K562 (cell line): Measurements from ENCODE around the gene CHD3. TPM values are rescaled to one million over a fixed set of nuclear protein-coding genes. Genes with fewer than 3 reads are reported as not detected.

Experiments used
- ATAC-seq: fragments of 200-7000 bp; cut with Tn5 transposase; 3 replicates; pipeline ENCODE4 v1.9.1; 2020; ENCODE audit warnings: moderate library complexity
- BruUV-seq: library from RNA; stranded (reverse); fragments of 400-500 nt; replicated peaks from 2 replicates; lab custom pipeline; 2021; lab: Mats Ljungman, UMichigan
- CTCF ChIA-PET: fragments of 300-600 bp; formaldehyde crosslinking; extraction: SDS; loops from one replicate; lab custom pipeline; 2021; ENCODE audit warnings: low intra/inter-chr PET ratio; lab: Yijun Ruan, JAX
- POLR2A ChIA-PET: fragments of 300-600, 350-650 bp; sonication (Branson Sonifier 250); formaldehyde crosslinking; extraction: SDS; loops from one replicate; lab custom pipeline; 2021; ENCODE audit warnings: antibody characterized with exemption, inconsistent platforms; lab: Yijun Ruan, JAX
- DNase-seq, 4 experiments: peaks; one replicate each; pipeline versions ENCODE4 v3.0.0 to v3.0.0-alpha.2; 2011 to 2018; ENCODE audit warnings: low spot score in 3 of 4, mixed read lengths in 3 of 4; ENCODE audit errors: extremely low read depth in 1 of 4
- FAIRE-seq: peaks from 2 replicates; lab custom pipeline; 2011; peaks lifted over from hg19 to GRCh38; lab: Jason Lieb, UNC
- H2AFZ ChIP-seq: 2 replicates; pipeline ENCODE4 v1.6.0; 2011; ENCODE audit warnings: low read depth, low read length, control low read depth, inconsistent platforms
- H3K27ac ChIP-seq: fragments of 200-600 bp; 3 replicates; pipeline ENCODE4 v1.8.0; 2011; ENCODE audit warnings: low read depth, mild to moderate bottlenecking, control low read depth, inconsistent platforms, low read length, moderate library complexity, mixed read lengths; ENCODE audit errors: extremely low read depth
- H3K27me3 ChIP-seq, 2 experiments: fragments of 300-600 bp in 1 of 2; 2 replicates in 1 of 2; 3 replicates in 1 of 2; pipeline versions ENCODE4 v1.6.0 to v1.8.0; 2011; ENCODE audit warnings: inconsistent platforms in 2 of 2, low read length in 2 of 2, mild to moderate bottlenecking in 1 of 2, mixed read lengths in 1 of 2, moderate library complexity in 1 of 2; ENCODE audit not compliant: control insufficient read depth in 2 of 2, insufficient read depth in 2 of 2
- H3K36me3 ChIP-seq: fragments of 300-600 bp; 3 replicates; pipeline ENCODE4 v1.8.0; 2011; ENCODE audit warnings: mild to moderate bottlenecking, low read length, inconsistent platforms; ENCODE audit not compliant: control insufficient read depth, insufficient read depth
- H3K4me1 ChIP-seq, 2 experiments: fragments of 200-600 bp in 1 of 2; replicated peaks in 1 of 2; 2 replicates in 1 of 2; 3 replicates in 1 of 2; pipeline versions ENCODE4 v1.5.1 to v1.8.0; 2011; ENCODE audit warnings: inconsistent platforms in 2 of 2, low read length in 2 of 2, mild to moderate bottlenecking in 1 of 2, mixed read lengths in 1 of 2, moderate library complexity in 1 of 2; ENCODE audit not compliant: control insufficient read depth in 2 of 2, insufficient read depth in 2 of 2
- H3K4me2 ChIP-seq: 2 replicates; pipeline ENCODE4 v1.6.1; 2011; ENCODE audit warnings: low read length, control low read depth, inconsistent platforms, mixed read lengths; ENCODE audit not compliant: insufficient read depth
- H3K4me3 ChIP-seq: fragments of 200-600 bp; sonication (generic), shearing (Covaris generic); 2 replicates; pipeline ENCODE4 v1.5.1; 2016; ENCODE audit warnings: control low read depth, inconsistent platforms
- H3K79me2 ChIP-seq: fragments of 200-600 bp; 3 replicates; pipeline ENCODE4 v1.8.0; 2011; ENCODE audit warnings: low read length, inconsistent platforms; ENCODE audit not compliant: control insufficient read depth, insufficient read depth
- H3K9ac ChIP-seq, 2 experiments: 2 replicates each; pipeline versions ENCODE4 v1.6.0 to v1.6.1; 2011; ENCODE audit warnings: low read depth in 2 of 2, low read length in 2 of 2, control low read depth in 1 of 2, inconsistent platforms in 1 of 2, mild to moderate bottlenecking in 1 of 2, mixed read lengths in 1 of 2; ENCODE audit not compliant: insufficient read depth in 1 of 2
- H3K9me1 ChIP-seq: one replicate; pipeline ENCODE4 v1.6.0; 2011; ENCODE audit warnings: inconsistent platforms, mild to moderate bottlenecking, low read length, moderate library complexity; ENCODE audit not compliant: control insufficient read depth, insufficient read depth
- H3K9me3 ChIP-seq: replicated peaks from 2 replicates; pipeline ENCODE4 v1.5.1; 2011; ENCODE audit warnings: low read depth, low read length, inconsistent platforms; ENCODE audit not compliant: control insufficient read depth, insufficient read depth
- H4K20me1 ChIP-seq: replicated peaks from 2 replicates; pipeline ENCODE4 v1.6.1; 2011; ENCODE audit warnings: low read length, inconsistent platforms, mixed read lengths; ENCODE audit not compliant: control insufficient read depth, insufficient read depth
- CREM ChIP-seq: IDR thresholded peaks from 2 replicates; pipeline ENCODE4 v1.6.1; 2014; ENCODE audit warnings: antibody characterized with exemption, low read depth
- ETV5 ChIP-seq: sonication (generic); formaldehyde crosslinking; IDR thresholded peaks from 2 replicates; pipeline ENCODE4 v1.4.0; 2020; ENCODE audit warnings: low read depth, mild to moderate bottlenecking, missing genetic modification reagents
- HMGN3 ChIP-seq: IDR thresholded peaks from 2 replicates; pipeline ENCODE4 v1.6.1; 2011; ENCODE audit warnings: borderline replicate concordance, low read depth, mild to moderate bottlenecking, mixed read lengths, low read length; ENCODE audit not compliant: insufficient read length; ENCODE audit errors: extremely low read depth
- MED1 ChIP-seq: sonication (generic); formaldehyde crosslinking; IDR thresholded peaks from 2 replicates; pipeline ENCODE4 v1.8.1; 2023; ENCODE audit warnings: missing genetic modification reagents, borderline replicate concordance
- NR2F6 ChIP-seq: fragments of 450-650 bp; formaldehyde crosslinking; IDR thresholded peaks from 2 replicates; pipeline ENCODE4 v1.4.0; 2020; ENCODE audit warnings: mild to moderate bottlenecking
- PYGO2 ChIP-seq: fragments of 450-650 bp; IDR thresholded peaks from 2 replicates; pipeline ENCODE4 v1.6.1; 2016; ENCODE audit warnings: mild to moderate bottlenecking, missing genetic modification characterization, moderate library complexity, missing compliant biosample characterization
- SNAPC5 ChIP-seq: fragments of 250-450 bp; sonication (Bioruptor Pico); IDR thresholded peaks from 2 replicates; pipeline ENCODE4 v1.8.0; 2021; ENCODE audit warnings: moderate library complexity, mild to moderate bottlenecking, inconsistent platforms
- THRB ChIP-seq: fragments of 450-650 bp; formaldehyde crosslinking; conservative IDR thresholded peaks from 2 replicates; pipeline ENCODE4 v1.4.0; 2022; ENCODE audit warnings: mild to moderate bottlenecking, missing genetic modification characterization
- ZNF174 ChIP-seq: fragments of 250-450 bp; sonication (Bioruptor Pico); IDR thresholded peaks from 2 replicates; pipeline ENCODE4 v1.4.0; 2020; ENCODE audit warnings: mild to moderate bottlenecking
- ZNF175 ChIP-seq: fragments of 200-800 bp; sonication (Bioruptor generic); IDR thresholded peaks from 2 replicates; pipeline ENCODE4 v1.6.1; 2016; ENCODE audit warnings: low read depth, mild to moderate bottlenecking, missing genetic modification characterization, missing compliant biosample characterization
- ZNF280B ChIP-seq: fragments of 250-450 bp; sonication (Bioruptor Pico); IDR thresholded peaks from 2 replicates; pipeline ENCODE4 v1.5.1; 2021; ENCODE audit warnings: mild to moderate bottlenecking
- ZNF512 ChIP-seq: IDR thresholded peaks from 2 replicates; pipeline ENCODE4 v1.6.1; 2016; ENCODE audit warnings: missing genetic modification characterization, missing compliant biosample characterization
- ZNF518B ChIP-seq: fragments of 250-450 bp; sonication (Bioruptor Pico); IDR thresholded peaks from 2 replicates; pipeline ENCODE4 v1.5.0; 2021; ENCODE audit warnings: mild to moderate bottlenecking, moderate library complexity
- ZNF699 ChIP-seq: fragments of 250-450 bp; sonication (Bioruptor Pico); IDR thresholded peaks from 2 replicates; pipeline ENCODE4 v1.8.0; 2021; ENCODE audit warnings: mild to moderate bottlenecking, moderate library complexity; ENCODE audit not compliant: insufficient replicate concordance
- WGBS: fragments of 100-300 bp; shearing (Covaris generic); methylation state at CpG from one replicate; pipeline ENCODE4 v1.1.6; 2016; ENCODE audit warnings: low coverage, mixed read lengths; ENCODE audit not compliant: insufficient coverage; ENCODE audit errors: missing lambda C conversion rate; 5-methylcytosine and 5-hydroxymethylcytosine counted together
- in situ Hi-C: fragments of 300-500 bp; cut with MboI; formaldehyde crosslinking; loops from 4 replicates; pipeline ENCODE4 v1.15.0; 2018; ENCODE audit warnings: inconsistent platforms, mixed read lengths
- intact Hi-C: fragments of 100-400 bp; cut with micrococcal nuclease; formaldehyde crosslinking; loops from 2 replicates; pipeline ENCODE4 v1.14.2; 2022
- polyA plus RNA-seq, 8 experiments: library from polyadenylated mRNA; depleted of rRNA in 4 of 8; stranded (reverse) in 5 of 8; unstranded in 3 of 8; fragments of >200 nt; fragmentation: Nextera tagmentation in 2 of 8; fragmentation: Illumina TruSeq in 1 of 8; extraction: Ambion mirVana in 2 of 8; extraction: Trizol in 1 of 8; gene quantifications; 2 replicates each; pipeline versions ENCODE4 v1.2.1 to v1.2.3, GENCODE V29; 2011 to 2014; ENCODE audit warnings: inconsistent platforms in 1 of 8, missing spikeins in 1 of 8
- total RNA-seq, 7 experiments: library from RNA; depleted of rRNA in 6 of 7; stranded (reverse); fragments of >200 nt in 6 of 7; fragmentation: Illumina TruSeq in 2 of 7; extraction: Trizol in 2 of 7; gene quantifications; 2 replicates each; pipeline versions ENCODE4 v1.2.1 to v1.2.3, GENCODE V29; 2011 to 2021; ENCODE audit warnings: low replicate concordance in 1 of 7

Gene CHD3
- total and polyA plus RNA-seq, 9 of the 15 experiments (the other 6 are each of a cell fraction or from before 2014, with no cell fraction given): 0.39 to 38.2 (median 21.2) TPM

- no TSS peak for BruUV-seq
- no peak for FAIRE-seq
- Histone ChIP-seq H4K20me1 (no peaks in the 10 kb centered on the region), H3K9me1 (no peaks in the 10 kb centered on the region), H3K36me3 (no peaks in the 10 kb centered on the region), H3K79me2 (no peaks in the 10 kb centered on the region), H2AFZ (no peak overlapping the region), H3K4me3 (no peak overlapping the region), H3K27ac (no peak overlapping the region), H3K27me3 (no peaks in the 10 kb centered on the region), H3K9ac (no peak overlapping the region), H3K4me1 (peaks cover 0 to 6% of the 10 kb centered on the region in 2 experiments; a peak in 2 of 5 replicates), H3K4me2 (no peak overlapping the region), H3K9me3 (no peaks in the 10 kb centered on the region)
- in situ Hi-C loops (no loop called here), intact Hi-C loops (no loop called here)
- ATAC-seq: no peak
- WGBS: 67% methylated on average over 10 of the region's 16 CpGs
- ChIA-PET CTCF (no interaction called here), POLR2A (interaction anchor here (0.6 kb wide), 1 partner anchor 39 kb away, joined by 3 read pairs; no protein-coding TSS in a partner anchor)
- DNase-seq: no peak
- TF ChIP-seq CREM (no peak), THRB (CRISPR knock-in tag) (no peak), MED1 (no peak), NR2F6 (no peak), ZNF280B (no peak), ZNF518B (CRISPR knock-in tag) (no peak), ZNF512 (no peak), ZNF174 (CRISPR knock-in tag) (no peak), ETV5 (CRISPR knock-in tag) (no peak), ZNF699 (CRISPR knock-in tag) (no peak), ZNF175 (CRISPR knock-in tag) (no peak), SNAPC5 (CRISPR knock-in tag) (no peak), HMGN3 (no peak), PYGO2 (tag) (no peak)
These were observed 33.8 kb downstream of the CHD3 start for GRCh38 chr17:7922269-7922844.
